Neural progenitor cell (in vitro differentiated cells): ENCODE results near the gene ZNF319.

Experiments
- EZH2phosphoT487 ChIP-seq: fragments of 200-600 bp; sonication (generic); IDR thresholded peaks from 2 replicates; pipeline ENCODE4 v1.6.1; 2017; ENCODE audit warnings: antibody characterized with exemption
- TF ChIP-seq, protein P1 (sequence below): fragments of 200-600 bp; sonication (generic); IDR thresholded peaks from 2 replicates; pipeline ENCODE4 v1.5.1; 2017; ENCODE audit warnings: antibody characterized with exemption, mild to moderate bottlenecking

DNA sequence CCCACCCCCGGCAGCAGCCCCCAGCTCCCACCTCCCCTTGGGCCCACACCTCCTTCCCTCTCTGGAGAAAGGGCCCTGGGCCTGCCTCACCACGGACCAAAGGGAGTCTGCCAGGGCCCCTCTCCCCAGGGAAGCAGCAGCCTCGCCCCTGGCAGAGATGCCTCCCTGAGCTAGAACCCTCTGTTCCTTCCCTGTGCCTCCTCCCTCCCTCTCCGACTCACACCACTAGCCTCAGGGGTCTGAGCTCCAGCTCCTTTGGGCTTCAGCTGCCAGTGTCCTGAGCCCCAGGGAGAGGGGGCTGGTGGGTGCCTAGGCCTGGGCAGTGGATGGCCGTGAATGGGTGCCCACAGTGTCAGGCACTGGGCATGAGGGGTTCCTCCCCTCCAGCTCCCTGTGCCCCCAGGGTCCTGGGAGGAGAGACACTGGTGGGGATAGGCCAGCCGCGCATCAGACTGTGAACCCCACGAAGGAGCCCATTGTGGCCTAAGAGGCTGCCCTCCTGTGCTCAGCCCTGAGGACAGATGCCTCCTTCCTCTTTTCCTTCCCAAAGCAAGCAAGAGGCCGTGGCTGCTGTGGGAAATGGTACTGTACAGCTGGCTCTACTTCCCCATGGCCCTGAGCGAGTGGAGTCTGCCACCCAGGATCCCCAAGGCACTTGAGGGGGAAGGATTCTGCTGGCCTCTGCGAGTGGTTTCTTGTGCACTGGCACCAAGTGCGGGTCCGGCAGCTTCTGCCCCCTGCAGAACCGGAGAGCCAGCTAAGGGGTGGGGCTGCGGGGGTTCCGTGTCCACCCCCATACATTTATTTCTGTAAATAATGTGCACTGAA lies 45.8 kb upstream of the ZNF319 start:
- TF ChIP-seq, protein P1, sequence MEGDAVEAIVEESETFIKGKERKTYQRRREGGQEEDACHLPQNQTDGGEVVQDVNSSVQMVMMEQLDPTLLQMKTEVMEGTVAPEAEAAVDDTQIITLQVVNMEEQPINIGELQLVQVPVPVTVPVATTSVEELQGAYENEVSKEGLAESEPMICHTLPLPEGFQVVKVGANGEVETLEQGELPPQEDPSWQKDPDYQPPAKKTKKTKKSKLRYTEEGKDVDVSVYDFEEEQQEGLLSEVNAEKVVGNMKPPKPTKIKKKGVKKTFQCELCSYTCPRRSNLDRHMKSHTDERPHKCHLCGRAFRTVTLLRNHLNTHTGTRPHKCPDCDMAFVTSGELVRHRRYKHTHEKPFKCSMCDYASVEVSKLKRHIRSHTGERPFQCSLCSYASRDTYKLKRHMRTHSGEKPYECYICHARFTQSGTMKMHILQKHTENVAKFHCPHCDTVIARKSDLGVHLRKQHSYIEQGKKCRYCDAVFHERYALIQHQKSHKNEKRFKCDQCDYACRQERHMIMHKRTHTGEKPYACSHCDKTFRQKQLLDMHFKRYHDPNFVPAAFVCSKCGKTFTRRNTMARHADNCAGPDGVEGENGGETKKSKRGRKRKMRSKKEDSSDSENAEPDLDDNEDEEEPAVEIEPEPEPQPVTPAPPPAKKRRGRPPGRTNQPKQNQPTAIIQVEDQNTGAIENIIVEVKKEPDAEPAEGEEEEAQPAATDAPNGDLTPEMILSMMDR = no peak
- TF ChIP-seq EZH2phosphoT487 = no peak
